ENCODE results near the gene ARL15.

GRCh38 chr5:53924392-53924791 is 386.0 kb downstream of the ARL15 start:
- TF ChIP-seq POLR2A (IDR thresholded peaks at IDR 0.05) (no peak), CTCF (IDR thresholded peaks at IDR 0.05) (no peak)
